Kidney (tissue), 14 donors: ENCODE measurements around the gene ARL15. TPM values are rescaled to one million over a fixed set of nuclear protein-coding genes. Genes with fewer than 3 reads are reported as not detected.

Experiments used
- DNase-seq, 5 donors: peaks; one replicate each; pipeline ENCODE4 v3.0.0-alpha.2; 2013 to 2020
- FAIRE-seq: peaks from 2 replicates; lab custom pipeline; 2012; peaks lifted over from hg19 to GRCh38; lab: Jason Lieb, UNC
- H3K27ac ChIP-seq, 2 donors: one replicate each; pipeline ENCODE4 v1.7.0; 2013; ENCODE audit warnings: low read depth in 2 of 2, low read length in 2 of 2, inconsistent platforms in 1 of 2
- H3K27me3 ChIP-seq: one replicate; pipeline ENCODE4 v1.7.1; 2013; ENCODE audit warnings: low read length, inconsistent platforms; ENCODE audit not compliant: control insufficient read depth, insufficient read depth
- H3K36me3 ChIP-seq, 3 donors: one replicate each; pipeline versions ENCODE4 v1.7.0 to v1.7.1; 2013; ENCODE audit warnings: low read length in 3 of 3, control low read depth in 1 of 3, inconsistent platforms in 1 of 3; ENCODE audit not compliant: insufficient read depth in 3 of 3, control insufficient read depth in 2 of 3
- H3K4me1 ChIP-seq, 3 donors: one replicate each; pipeline versions ENCODE4 v1.7.0 to v1.7.1; 2013; ENCODE audit warnings: low read length in 3 of 3, inconsistent platforms in 1 of 3, low read depth in 1 of 3; ENCODE audit not compliant: control insufficient read depth in 2 of 3, insufficient read depth in 2 of 3
- H3K4me3 ChIP-seq, 3 donors: one replicate each; pipeline versions ENCODE4 v1.7.0 to v1.8.1; 2013; ENCODE audit warnings: low read length in 3 of 3, control low read depth in 1 of 3, inconsistent platforms in 1 of 3
- H3K9ac ChIP-seq, 3 donors: one replicate each; pipeline versions ENCODE4 v1.7.0 to v1.7.1; 2013; ENCODE audit warnings: low read length in 3 of 3, control low read depth in 1 of 3, inconsistent platforms in 1 of 3
- H3K9me3 ChIP-seq, 3 donors: one replicate each; pipeline versions ENCODE4 v1.7.0 to v1.7.1; 2013; ENCODE audit warnings: low read length in 3 of 3, control low read depth in 1 of 3, inconsistent platforms in 1 of 3; ENCODE audit not compliant: control insufficient read depth in 2 of 3, insufficient read depth in 1 of 3
- CTCF ChIP-seq: IDR thresholded peaks from 3 replicates; pipeline ENCODE4 v1.5.1; 2012; ENCODE audit warnings: mild to moderate bottlenecking, moderate library complexity, borderline replicate concordance; ENCODE audit not compliant: insufficient read depth; ENCODE audit errors: extremely low read depth
- intact Hi-C: fragments of 100-400 bp; cut with DNase I; formaldehyde crosslinking; loops from one replicate; pipeline ENCODE4 v1.11.1; 2022
- polyA plus RNA-seq: library from polyadenylated mRNA; stranded (reverse); fragments of 350-450 nt; fragmentation: Illumina TruSeq; extraction: RNeasy Lipid Tissue Mini Kit (QIAGEN cat#74804); gene quantifications from one replicate; pipeline ENCODE4 v1.2.3, GENCODE V29; 2014; ENCODE audit warnings: low read depth, low replicate concordance; ENCODE audit not compliant: insufficient read depth
- total RNA-seq: library from RNA; stranded (reverse); fragmentation: NEBNext Ultra II Directional; extraction: Animal tissue kit (Norgen Biotek cat#: 25700); gene quantifications from one replicate; pipeline ENCODE4 v1.2.1, GENCODE V29; 2021
- donor health status: control.
- donor health status: control.
- donor health status: control.
- donor health status: control.
- donor health status: control.
- donor health status: DM: yes; HTN: yes; CAD: no.
- donor health status: Normal renal cell carcinoma (clear cell type).

ARL15 gene
- total and polyA plus RNA-seq, 2 donors from 2014 or later: 21.1 to 36.6 TPM

DNA sequence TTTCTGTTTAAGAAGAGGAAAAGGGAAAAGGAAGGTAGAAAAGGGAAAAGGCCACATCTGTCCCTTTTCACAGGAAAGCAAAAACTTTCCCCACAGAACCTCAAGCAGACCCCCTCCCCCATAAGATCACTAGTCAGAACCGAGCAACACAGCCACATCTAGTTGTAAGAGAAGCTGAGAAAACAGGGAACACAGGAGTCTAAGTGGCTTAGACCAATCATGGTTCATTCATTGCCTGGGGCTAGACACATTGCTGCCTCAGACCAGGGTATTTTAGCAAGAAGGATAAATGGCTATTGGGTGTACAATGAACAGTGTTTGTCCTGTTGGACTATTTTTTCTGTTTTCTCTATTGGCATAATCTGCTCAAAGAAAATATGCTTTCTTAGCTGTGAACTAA is 98.0 kb downstream of the ARL15 start:
- Histone ChIP-seq H3K27me3 (no peaks in the 10 kb centered on the region), H3K9me3 (no peaks in the 10 kb centered on the region), H3K4me3 (no peak overlapping the region), H3K9ac (no peak overlapping the region), H3K4me1 (peaks cover 0 to 2% (median 0%) of the 10 kb centered on the region in 3 donors), H3K27ac (no peak overlapping the region), H3K36me3 (no peaks in the 10 kb centered on the region)
- no peak for FAIRE-seq
- TF ChIP-seq CTCF: no peak
- no peak for DNase-seq
- intact Hi-C loops: no loop called here

GRCh38 chr5:54211912-54212311 is 98.5 kb downstream of the ARL15 start:
- intact Hi-C loops: no loop called here
- Histone ChIP-seq H3K9ac (no peak overlapping the region), H3K27me3 (no peaks in the 10 kb centered on the region), H3K36me3 (no peaks in the 10 kb centered on the region), H3K9me3 (no peaks in the 10 kb centered on the region), H3K27ac (no peak overlapping the region), H3K4me3 (no peak overlapping the region), H3K4me1 (peaks cover 0 to 2% (median 0%) of the 10 kb centered on the region in 3 donors)
- TF ChIP-seq CTCF: no peak
- DNase-seq: no peak
- FAIRE-seq: no peak

DNA sequence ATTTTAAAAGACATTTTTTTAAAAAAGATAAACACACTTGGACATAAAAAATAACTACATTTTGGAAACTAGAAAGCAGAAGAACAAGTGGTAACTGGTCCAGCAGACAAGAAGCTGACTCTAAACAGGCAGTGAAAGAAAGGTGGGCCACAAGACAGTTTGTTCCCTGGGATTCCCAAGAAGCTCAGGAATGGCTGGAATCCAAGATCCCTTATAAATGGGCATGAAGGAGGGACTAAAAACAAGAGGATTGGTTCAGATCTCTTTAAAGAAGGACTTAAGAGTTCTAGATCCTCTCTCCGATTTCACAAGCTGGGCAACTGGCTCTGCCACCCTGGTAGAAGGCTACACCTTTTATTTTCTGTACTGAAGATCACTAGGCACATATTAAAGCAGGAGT is 102.8 kb downstream of the ARL15 start:
- intact Hi-C loops: no loop called here
- FAIRE-seq: no peak
- no peak overlapping the region for H3K9ac ChIP-seq

More for the DNA sequence above, 102.8 kb downstream of the ARL15 start:
- Histone ChIP-seq H3K27me3 (no peaks in the 10 kb centered on the region), H3K9me3 (no peaks in the 10 kb centered on the region), H3K27ac (no peak overlapping the region), H3K4me1 (peaks cover 0 to 5% (median 2%) of the 10 kb centered on the region in 3 donors), H3K36me3 (no peaks in the 10 kb centered on the region), H3K4me3 (no peak overlapping the region)
- no peak for TF ChIP-seq CTCF
- no peak for DNase-seq
